Hematopoietic multipotent progenitor cell treated with erythropoietin and hydrocortisone succinate and interleukin-3 and kit ligand, for 6 days (in vitro differentiated cells): ENCODE data around the gene LRRC28.
"Not testable (repeated sequence)": the region's sequence is repeated elsewhere in the genome, so short reads cannot be mapped to it uniquely, and the experiment has no call there.

Experiments
- DNase-seq: peaks from one replicate; pipeline ENCODE4 v3.0.0-alpha.2; 2015

Gene LRRC28

GRCh38 chr15:99250857-99251841, at the start of gene LRRC28:
Gene LRRC28, plus strand, starts transcription at chr15:99251481. Its CDS starts 4,477 bp downstream, at chr15:99255958.
- peak; percentile 100 for DNase-seq

- DNase-seq: no peak
Observed at GRCh38 chr15:99202176-99202552, 49.1 kb upstream of the LRRC28 start.

GRCh38 chr15:99207672-99208071, 43.6 kb upstream of the LRRC28 start:
- no peak for DNase-seq

GRCh38 chr15:99209326-99209725, 42.0 kb upstream of the LRRC28 start:
- DNase-seq: no peak

- DNase-seq: no peak
Observed at GRCh38 chr15:99210334-99210733, 40.9 kb upstream of the LRRC28 start.

GRCh38 chr15:99211926-99212325, 39.4 kb upstream of the LRRC28 start:
- no peak for DNase-seq

GRCh38 chr15:99212406-99212805, 38.9 kb upstream of the LRRC28 start:
- no peak for DNase-seq

- DNase-seq: peak; percentile 79
Observed at GRCh38 chr15:99213187-99213811, 38.0 kb upstream of the LRRC28 start.

GRCh38 chr15:99224372-99225214, 26.7 kb upstream of the LRRC28 start:
- no peak for DNase-seq

GRCh38 chr15:99226802-99227201, 24.5 kb upstream of the LRRC28 start:
- DNase-seq: no peak

GRCh38 chr15:99228120-99228770, 23.0 kb upstream of the LRRC28 start:
- no peak for DNase-seq

- no peak for DNase-seq
Observed at GRCh38 chr15:99230867-99231266, 20.4 kb upstream of the LRRC28 start.

GRCh38 chr15:99232740-99233139, 18.5 kb upstream of the LRRC28 start:
- DNase-seq: no peak

- DNase-seq: not testable (repeated sequence)
Observed at GRCh38 chr15:99234160-99234559, 17.1 kb upstream of the LRRC28 start.

GRCh38 chr15:99238849-99239248, 12.4 kb upstream of the LRRC28 start:
- no peak for DNase-seq

- DNase-seq: no peak
Observed at GRCh38 chr15:99239545-99240198, 11.6 kb upstream of the LRRC28 start.

GRCh38 chr15:99241752-99242151, 9.5 kb upstream of the LRRC28 start:
- no peak for DNase-seq

GRCh38 chr15:99244306-99244705, 7.0 kb upstream of the LRRC28 start:
- no peak for DNase-seq

- no peak for DNase-seq
Observed at GRCh38 chr15:99247062-99247461, 4.2 kb upstream of the LRRC28 start.

- no peak for DNase-seq
Observed at GRCh38 chr15:99248000-99248715, 3.1 kb upstream of the LRRC28 start.

GRCh38 chr15:99249270-99249841, 1.9 kb upstream of the LRRC28 start, which contains the start of gene TTC23:
Gene TTC23, minus strand, starts transcription at chr15:99249581. Its CDS starts 20,869 bp downstream, at chr15:99228712.
- peak; percentile 56 for DNase-seq
